Left colon (tissue), 2 donors: ENCODE results near the gene ZEB1. TPM values are rescaled to one million over a fixed set of nuclear protein-coding genes. Genes with fewer than 3 reads are reported as not detected.
"Not testable (repeated sequence)": the region's sequence is repeated elsewhere in the genome, so short reads cannot be mapped to it uniquely, and the experiment has no call there.

ENCODE experiments used
- ATAC-seq: fragments of 200-7000 bp; cut with Tn5 transposase; one replicate; pipeline ENCODE4 v1.9.1; 2020; ENCODE audit warnings: mild to moderate bottlenecking, moderate library complexity
- DNase-seq, 2 donors: peaks; one replicate each; pipeline ENCODE4 v3.0.0-alpha.2; 2020
- intact Hi-C, 2 donors: fragments of 100-400 bp; cut with DNase I in 1 of 2; cut with micrococcal nuclease in 1 of 2; formaldehyde crosslinking; loops; one replicate each; pipeline versions ENCODE4 v1.11.2 to v1.14.0; 2022; cut with DNase I, micrococcal nuclease
- total RNA-seq, 2 donors: library from RNA; stranded (reverse); fragmentation: NEBNext Ultra II Directional; extraction: Animal tissue kit (Norgen Biotek cat#: 25700); gene quantifications; one replicate each; pipeline ENCODE4 v1.2.1, GENCODE V29; 2021
- donor health status: DM: no; HTN: no; CAD: no.
- donor health status: DM: yes; HTN: yes; CAD: no.

Gene ZEB1
- total RNA-seq, 2 donors from 2014 or later = 8.5 to 24.9 TPM

- intact Hi-C loops = no loop called here
- ATAC-seq (no peak), DNase-seq (no peak)
Observed at GRCh38 chr10:31399631-31400030, 80.6 kb downstream of the ZEB1 start.

- DNase-seq = no peak
Observed at GRCh38 chr10:31401287-31401686, 82.3 kb downstream of the ZEB1 start.

GRCh38 chr10:31404640-31405039 is 85.6 kb downstream of the ZEB1 start:
- DNase-seq = no peak
- intact Hi-C loops = no loop called here
- ATAC-seq = no peak

More at GRCh38 chr10:31401287-31401686, 82.3 kb downstream of the ZEB1 start:
- ATAC-seq = no peak
- intact Hi-C loops = no loop called here

GRCh38 chr10:31405829-31406228 is 86.8 kb downstream of the ZEB1 start:
- DNase-seq, ATAC-seq, intact Hi-C loops: not testable (repeated sequence)

GRCh38 chr10:31412397-31412796 is 93.4 kb downstream of the ZEB1 start:
- DNase-seq, ATAC-seq, intact Hi-C loops: not testable (repeated sequence)

- intact Hi-C loops = no loop called here
- ATAC-seq (no peak), DNase-seq (no peak)
Observed at GRCh38 chr10:31413325-31413724, 94.3 kb downstream of the ZEB1 start.

- intact Hi-C loops = no loop called here
- no peak for DNase-seq
- no peak for ATAC-seq
Observed at GRCh38 chr10:31418481-31418880, 99.5 kb downstream of the ZEB1 start.

GRCh38 chr10:31419394-31420063 is 100.5 kb downstream of the ZEB1 start:
- intact Hi-C loops = no loop called here
- ATAC-seq (no peak), DNase-seq (no peak)

GRCh38 chr10:31421322-31421721 is 102.3 kb downstream of the ZEB1 start:
- no peak for ATAC-seq
- intact Hi-C loops = no loop called here
- DNase-seq = no peak

- DNase-seq (no peak), ATAC-seq (no peak)
- intact Hi-C loops = no loop called here
Observed at GRCh38 chr10:31422634-31423033, 103.6 kb downstream of the ZEB1 start.

GRCh38 chr10:31424473-31424872 is 105.5 kb downstream of the ZEB1 start:
- ATAC-seq = no peak
- no peak for DNase-seq
- intact Hi-C loops = no loop called here

GRCh38 chr10:31426401-31426800 is 107.4 kb downstream of the ZEB1 start:
- intact Hi-C loops = no loop called here
- ATAC-seq = no peak
- DNase-seq = no peak

GRCh38 chr10:31427334-31427733 is 108.3 kb downstream of the ZEB1 start:
- intact Hi-C loops, DNase-seq, ATAC-seq: not testable (repeated sequence)

- ATAC-seq, intact Hi-C loops, DNase-seq: not testable (repeated sequence)
Observed at GRCh38 chr10:31428499-31428898, 109.5 kb downstream of the ZEB1 start.

- intact Hi-C loops = no loop called here
- no peak for DNase-seq
- ATAC-seq = no peak
Observed at GRCh38 chr10:31431021-31431420, 112.0 kb downstream of the ZEB1 start.

- DNase-seq (no peak), ATAC-seq (no peak)
- intact Hi-C loops = no loop called here
Observed at GRCh38 chr10:31437959-31438358, 118.9 kb downstream of the ZEB1 start.

- ATAC-seq (no peak), DNase-seq (no peak)
- intact Hi-C loops = no loop called here
Observed at GRCh38 chr10:31451766-31452165, 132.8 kb downstream of the ZEB1 start.

GRCh38 chr10:31456468-31456867 is 137.5 kb downstream of the ZEB1 start:
- ATAC-seq = no peak
- no peak for DNase-seq
- intact Hi-C loops = no loop called here

- DNase-seq (no peak), ATAC-seq (no peak)
- intact Hi-C loops = no loop called here
Observed at GRCh38 chr10:31457858-31458257, 138.8 kb downstream of the ZEB1 start.

- no peak for DNase-seq
- ATAC-seq = no peak
- intact Hi-C loops = no loop called here
Observed at GRCh38 chr10:31458974-31459373, 140.0 kb downstream of the ZEB1 start.

- DNase-seq (no peak), ATAC-seq (no peak)
- intact Hi-C loops = no loop called here
Observed at GRCh38 chr10:31460242-31460641, 141.2 kb downstream of the ZEB1 start.
